HEK293 (cell line): ENCODE results near the gene IRF2.

Experiments
- CTCF ChIA-PET: fragments of 350-600 bp; formaldehyde crosslinking; extraction: SDS; loops from one replicate; lab custom pipeline; 2021; ENCODE audit warnings: antibody characterized with exemption; lab: Yijun Ruan, JAX
- POLR2A ChIA-PET: fragments of 300-600 bp; formaldehyde crosslinking; extraction: SDS; loops from one replicate; lab custom pipeline; 2020; ENCODE audit warnings: antibody characterized with exemption, inconsistent platforms; lab: Yijun Ruan, JAX
- H3K27ac ChIP-seq: fragments of 200-500 bp; sonication (Bioruptor generic); 2 replicates; pipeline ENCODE4 v1.5.1; 2014; ENCODE audit warnings: low read depth, low read length, control low read depth, inconsistent platforms; ENCODE audit errors: extremely low read depth
- H3K36me3 ChIP-seq, 2 experiments: fragments of 200-500 bp in 1 of 2; sonication (Bioruptor generic) in 1 of 2; 1 replicate in 1 of 2; 2 replicates in 1 of 2; pipeline ENCODE4 v1.5.1; 2014 to 2017; ENCODE audit warnings: inconsistent platforms in 2 of 2, low read length in 2 of 2; ENCODE audit not compliant: control insufficient read depth in 2 of 2, insufficient read depth in 1 of 2
- H3K4me1 ChIP-seq: fragments of 200-500 bp; sonication (Bioruptor generic); 2 replicates; pipeline ENCODE4 v1.5.1; 2014; ENCODE audit warnings: mild to moderate bottlenecking, low read length, inconsistent platforms; ENCODE audit not compliant: control insufficient read depth, insufficient read depth
- H3K4me3 ChIP-seq: 2 replicates; pipeline ENCODE4 v1.5.1; 2011; ENCODE audit warnings: low read depth, mild to moderate bottlenecking, control low read depth, low read length, moderate library complexity
- H3K9me3 ChIP-seq: fragments of 200-500 bp; sonication (Bioruptor generic); 2 replicates; pipeline ENCODE4 v1.5.1; 2014; ENCODE audit warnings: low read depth, low read length, inconsistent platforms; ENCODE audit not compliant: control insufficient read depth, insufficient read depth
- BCL11B ChIP-seq: fragments of 450-650 bp; formaldehyde crosslinking; IDR thresholded peaks from 2 replicates; pipeline ENCODE4 v1.5.1; 2016; ENCODE audit warnings: low read depth, missing biosample characterization, missing genetic modification characterization
- GFI1B ChIP-seq: fragments of 450-650 bp; formaldehyde crosslinking; IDR thresholded peaks from 2 replicates; pipeline ENCODE4 v1.5.1; 2016; ENCODE audit warnings: missing biosample characterization, missing genetic modification characterization
- KLF1 ChIP-seq: fragments of 450-650 bp; formaldehyde crosslinking; IDR thresholded peaks from 2 replicates; pipeline ENCODE4 v1.5.1; 2016; ENCODE audit warnings: missing biosample characterization, missing genetic modification characterization
- OVOL3 ChIP-seq: fragments of 450-650 bp; formaldehyde crosslinking; IDR thresholded peaks from 2 replicates; pipeline ENCODE4 v1.5.1; 2016; ENCODE audit warnings: missing biosample characterization, missing genetic modification characterization
- PRDM10 ChIP-seq: fragments of 450-650 bp; formaldehyde crosslinking; IDR thresholded peaks from 2 replicates; pipeline ENCODE4 v1.5.1; 2016; ENCODE audit warnings: missing biosample characterization, missing genetic modification characterization
- SP7 ChIP-seq: fragments of 450-650 bp; formaldehyde crosslinking; IDR thresholded peaks from 2 replicates; pipeline ENCODE4 v1.5.1; 2016; ENCODE audit warnings: missing biosample characterization, missing genetic modification characterization
- ZFP37 ChIP-seq: fragments of 450-650 bp; formaldehyde crosslinking; IDR thresholded peaks from 2 replicates; pipeline ENCODE4 v1.5.1; 2016; ENCODE audit warnings: missing biosample characterization, missing genetic modification characterization
- ZNF18 ChIP-seq: fragments of 450-650 bp; formaldehyde crosslinking; IDR thresholded peaks from 2 replicates; pipeline ENCODE4 v1.5.1; 2016; ENCODE audit warnings: missing biosample characterization, missing genetic modification characterization
- ZNF221 ChIP-seq: fragments of 450-650 bp; formaldehyde crosslinking; IDR thresholded peaks from 2 replicates; pipeline ENCODE4 v1.5.1; 2017; ENCODE audit warnings: missing biosample characterization, missing genetic modification characterization, borderline replicate concordance
- ZNF239 ChIP-seq: fragments of 450-650 bp; formaldehyde crosslinking; IDR thresholded peaks from 2 replicates; pipeline ENCODE4 v1.5.1; 2016; ENCODE audit warnings: missing biosample characterization, missing genetic modification characterization
- ZNF302 ChIP-seq: fragments of 450-650 bp; formaldehyde crosslinking; IDR thresholded peaks from 2 replicates; pipeline ENCODE4 v1.5.1; 2016; ENCODE audit warnings: missing biosample characterization, missing genetic modification characterization, low read depth
- ZNF530 ChIP-seq: fragments of 450-650 bp; formaldehyde crosslinking; IDR thresholded peaks from 2 replicates; pipeline ENCODE4 v1.5.1; 2016; ENCODE audit warnings: low read depth, missing biosample characterization, missing genetic modification characterization
- ZNF549 ChIP-seq: fragments of 450-650 bp; IDR thresholded peaks from 2 replicates; pipeline ENCODE4 v1.5.1; 2018; ENCODE audit warnings: missing biosample characterization, missing genetic modification characterization, mild to moderate bottlenecking, inconsistent platforms, moderate library complexity
- ZNF658 ChIP-seq: fragments of 450-650 bp; formaldehyde crosslinking; IDR thresholded peaks from 2 replicates; pipeline ENCODE4; 2016; ENCODE audit warnings: missing biosample characterization, missing genetic modification characterization
- ZNF677 ChIP-seq: fragments of 450-650 bp; IDR thresholded peaks from 2 replicates; pipeline ENCODE4 v1.5.0; 2018; ENCODE audit warnings: missing biosample characterization, mild to moderate bottlenecking, missing genetic modification characterization, moderate library complexity
- TF ChIP-seq, protein P1 (sequence below): fragments of 450-650 bp; formaldehyde crosslinking; IDR thresholded peaks from 2 replicates; pipeline ENCODE4 v1.5.1; 2016; ENCODE audit warnings: missing biosample characterization, missing genetic modification characterization
- TF ChIP-seq, protein P2 (sequence below): fragments of 450-650 bp; formaldehyde crosslinking; IDR thresholded peaks from 2 replicates; pipeline ENCODE4 v1.5.1; 2016; ENCODE audit warnings: missing biosample characterization, missing genetic modification characterization
- TF ChIP-seq, protein P3 (sequence below): fragments of 450-650 bp; formaldehyde crosslinking; IDR thresholded peaks from 2 replicates; pipeline ENCODE4 v1.5.1; 2016; ENCODE audit warnings: missing biosample characterization, missing genetic modification characterization
- TF ChIP-seq, protein P4 (sequence below): fragments of 450-650 bp; formaldehyde crosslinking; IDR thresholded peaks from 2 replicates; pipeline ENCODE4 v1.5.1; 2016; ENCODE audit warnings: missing biosample characterization, missing genetic modification characterization

IRF2 gene

GRCh38 chr4:184477201-184477999 is 3.0 kb upstream of the IRF2 start:
- Histone ChIP-seq H3K9me3 (no peaks in the 10 kb centered on the region), H3K4me3 (no peak overlapping the region), H3K27ac (no peak overlapping the region)
- POLR2A ChIA-PET = no interaction called here
- peak; percentile 26; the same call in 1 of the 2 replicates for TF ChIP-seq SP7 (tag by site-specific recombination)
- TF ChIP-seq, protein P1, sequence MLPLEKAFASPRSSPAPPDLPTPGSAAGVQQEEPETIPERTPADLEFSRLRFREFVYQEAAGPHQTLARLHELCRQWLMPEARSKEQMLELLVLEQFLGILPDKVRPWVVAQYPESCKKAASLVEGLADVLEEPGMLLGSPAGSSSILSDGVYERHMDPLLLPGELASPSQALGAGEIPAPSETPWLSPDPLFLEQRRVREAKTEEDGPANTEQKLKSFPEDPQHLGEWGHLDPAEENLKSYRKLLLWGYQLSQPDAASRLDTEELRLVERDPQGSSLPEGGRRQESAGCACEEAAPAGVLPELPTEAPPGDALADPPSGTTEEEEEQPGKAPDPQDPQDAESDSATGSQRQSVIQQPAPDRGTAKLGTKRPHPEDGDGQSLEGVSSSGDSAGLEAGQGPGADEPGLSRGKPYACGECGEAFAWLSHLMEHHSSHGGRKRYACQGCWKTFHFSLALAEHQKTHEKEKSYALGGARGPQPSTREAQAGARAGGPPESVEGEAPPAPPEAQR (tag by site-specific recombination) = no peak
- TF ChIP-seq ZFP37 (tag by site-specific recombination) = no peak
- 0 out of 2 replicates have a peak, but pooled peaks have one; percentile 21 for TF ChIP-seq KLF1 (tag by site-specific recombination)
- TF ChIP-seq, all 188 proteins: peak for 2
- CTCF ChIA-PET = interaction anchor here (0.6 kb wide), 1 partner anchor 59 kb away, joined by 4 read pairs; no protein-coding TSS in a partner anchor
- Histone ChIP-seq H3K4me1 (no peaks in the 10 kb centered on the region), H3K36me3 (no peaks in the 10 kb centered on the region)

- POLR2A ChIA-PET = no interaction called here
- H3K9me3 ChIP-seq = no peaks in the 10 kb centered on the region
- TF ChIP-seq PRDM10 (no peak), ZNF239 (tag by site-specific recombination) (no peak), ZNF658 (tag by site-specific recombination) (no peak), ZNF302 (tag by site-specific recombination) (no peak), ZNF530 (tag by site-specific recombination) (no peak), ZNF549 (tag by site-specific recombination) (no peak), GFI1B (tag by site-specific recombination) (no peak), OVOL3 (tag by site-specific recombination) (no peak), SP7 (tag by site-specific recombination) (no peak), ZNF221 (tag by site-specific recombination) (no peak), BCL11B (tag by site-specific recombination) (no peak), ZNF18 (tag by site-specific recombination) (no peak), ZNF677 (tag by site-specific recombination) (no peak)
- TF ChIP-seq, protein P2, sequence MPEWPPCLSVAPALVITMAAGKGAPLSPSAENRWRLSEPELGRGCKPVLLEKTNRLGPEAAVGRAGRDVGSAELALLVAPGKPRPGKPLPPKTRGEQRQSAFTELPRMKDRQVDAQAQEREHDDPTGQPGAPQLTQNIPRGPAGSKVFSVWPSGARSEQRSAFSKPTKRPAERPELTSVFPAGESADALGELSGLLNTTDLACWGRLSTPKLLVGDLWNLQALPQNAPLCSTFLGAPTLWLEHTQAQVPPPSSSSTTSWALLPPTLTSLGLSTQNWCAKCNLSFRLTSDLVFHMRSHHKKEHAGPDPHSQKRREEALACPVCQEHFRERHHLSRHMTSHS = no peak
- TF ChIP-seq, protein P3, sequence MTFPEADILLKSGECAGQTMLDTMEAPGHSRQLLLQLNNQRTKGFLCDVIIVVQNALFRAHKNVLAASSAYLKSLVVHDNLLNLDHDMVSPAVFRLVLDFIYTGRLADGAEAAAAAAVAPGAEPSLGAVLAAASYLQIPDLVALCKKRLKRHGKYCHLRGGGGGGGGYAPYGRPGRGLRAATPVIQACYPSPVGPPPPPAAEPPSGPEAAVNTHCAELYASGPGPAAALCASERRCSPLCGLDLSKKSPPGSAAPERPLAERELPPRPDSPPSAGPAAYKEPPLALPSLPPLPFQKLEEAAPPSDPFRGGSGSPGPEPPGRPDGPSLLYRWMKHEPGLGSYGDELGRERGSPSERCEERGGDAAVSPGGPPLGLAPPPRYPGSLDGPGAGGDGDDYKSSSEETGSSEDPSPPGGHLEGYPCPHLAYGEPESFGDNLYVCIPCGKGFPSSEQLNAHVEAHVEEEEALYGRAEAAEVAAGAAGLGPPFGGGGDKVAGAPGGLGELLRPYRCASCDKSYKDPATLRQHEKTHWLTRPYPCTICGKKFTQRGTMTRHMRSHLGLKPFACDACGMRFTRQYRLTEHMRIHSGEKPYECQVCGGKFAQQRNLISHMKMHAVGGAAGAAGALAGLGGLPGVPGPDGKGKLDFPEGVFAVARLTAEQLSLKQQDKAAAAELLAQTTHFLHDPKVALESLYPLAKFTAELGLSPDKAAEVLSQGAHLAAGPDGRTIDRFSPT (tag by site-specific recombination) = no peak
- TF ChIP-seq, protein P4, sequence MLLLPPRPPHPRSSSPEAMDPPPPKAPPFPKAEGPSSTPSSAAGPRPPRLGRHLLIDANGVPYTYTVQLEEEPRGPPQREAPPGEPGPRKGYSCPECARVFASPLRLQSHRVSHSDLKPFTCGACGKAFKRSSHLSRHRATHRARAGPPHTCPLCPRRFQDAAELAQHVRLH (tag by site-specific recombination) = no peak
- TF ChIP-seq, all 188 proteins: peak for 0
- CTCF ChIA-PET = no interaction called here
- no peaks in the 10 kb centered on the region for H3K4me1 ChIP-seq
- no peaks in the 10 kb centered on the region for H3K36me3 ChIP-seq
- no peak overlapping the region for H3K4me3 ChIP-seq
- H3K27ac ChIP-seq = no peak overlapping the region
These were observed 2.3 kb upstream of the IRF2 start for GRCh38 chr4:184476695-184477094.
